AG10803 (cell line): ENCODE results near the gene ERGIC1.
"Not testable (repeated sequence)": the region's sequence is repeated elsewhere in the genome, so short reads cannot be mapped to it uniquely, and the experiment has no call there.

ENCODE experiments used
- DNase-seq: peaks from one replicate; pipeline ENCODE4 v3.0.0; 2010; ENCODE audit warnings: low read depth
- H3K4me3 ChIP-seq: 2 replicates; pipeline ENCODE4 v1.5.1; 2011; ENCODE audit warnings: mild to moderate bottlenecking, low read length, control low read depth
- TF ChIP-seq, protein P1 (sequence below): conservative IDR thresholded peaks from 2 replicates; pipeline ENCODE4 v1.5.1; 2011; ENCODE audit warnings: mild to moderate bottlenecking, low read length, control low read depth, inconsistent platforms

ERGIC1 gene

GRCh38 chr5:172833686-172834414 lies at the start of gene ERGIC1:
Gene ERGIC1, plus strand, starts transcription at chr5:172834251. Its CDS starts 163 bp downstream, at chr5:172834414.
- DNase-seq: peak; percentile 76
- H3K4me3 ChIP-seq: peak within 1 kb of the TSS; percentile 94
- TF ChIP-seq, protein P1, sequence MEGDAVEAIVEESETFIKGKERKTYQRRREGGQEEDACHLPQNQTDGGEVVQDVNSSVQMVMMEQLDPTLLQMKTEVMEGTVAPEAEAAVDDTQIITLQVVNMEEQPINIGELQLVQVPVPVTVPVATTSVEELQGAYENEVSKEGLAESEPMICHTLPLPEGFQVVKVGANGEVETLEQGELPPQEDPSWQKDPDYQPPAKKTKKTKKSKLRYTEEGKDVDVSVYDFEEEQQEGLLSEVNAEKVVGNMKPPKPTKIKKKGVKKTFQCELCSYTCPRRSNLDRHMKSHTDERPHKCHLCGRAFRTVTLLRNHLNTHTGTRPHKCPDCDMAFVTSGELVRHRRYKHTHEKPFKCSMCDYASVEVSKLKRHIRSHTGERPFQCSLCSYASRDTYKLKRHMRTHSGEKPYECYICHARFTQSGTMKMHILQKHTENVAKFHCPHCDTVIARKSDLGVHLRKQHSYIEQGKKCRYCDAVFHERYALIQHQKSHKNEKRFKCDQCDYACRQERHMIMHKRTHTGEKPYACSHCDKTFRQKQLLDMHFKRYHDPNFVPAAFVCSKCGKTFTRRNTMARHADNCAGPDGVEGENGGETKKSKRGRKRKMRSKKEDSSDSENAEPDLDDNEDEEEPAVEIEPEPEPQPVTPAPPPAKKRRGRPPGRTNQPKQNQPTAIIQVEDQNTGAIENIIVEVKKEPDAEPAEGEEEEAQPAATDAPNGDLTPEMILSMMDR: no peak

- H3K4me3 ChIP-seq: no peak overlapping the region
- DNase-seq: no peak
- TF ChIP-seq, protein P1: no peak
These were observed 48.5 kb upstream of the ERGIC1 start for GRCh38 chr5:172785429-172786088.

DNA sequence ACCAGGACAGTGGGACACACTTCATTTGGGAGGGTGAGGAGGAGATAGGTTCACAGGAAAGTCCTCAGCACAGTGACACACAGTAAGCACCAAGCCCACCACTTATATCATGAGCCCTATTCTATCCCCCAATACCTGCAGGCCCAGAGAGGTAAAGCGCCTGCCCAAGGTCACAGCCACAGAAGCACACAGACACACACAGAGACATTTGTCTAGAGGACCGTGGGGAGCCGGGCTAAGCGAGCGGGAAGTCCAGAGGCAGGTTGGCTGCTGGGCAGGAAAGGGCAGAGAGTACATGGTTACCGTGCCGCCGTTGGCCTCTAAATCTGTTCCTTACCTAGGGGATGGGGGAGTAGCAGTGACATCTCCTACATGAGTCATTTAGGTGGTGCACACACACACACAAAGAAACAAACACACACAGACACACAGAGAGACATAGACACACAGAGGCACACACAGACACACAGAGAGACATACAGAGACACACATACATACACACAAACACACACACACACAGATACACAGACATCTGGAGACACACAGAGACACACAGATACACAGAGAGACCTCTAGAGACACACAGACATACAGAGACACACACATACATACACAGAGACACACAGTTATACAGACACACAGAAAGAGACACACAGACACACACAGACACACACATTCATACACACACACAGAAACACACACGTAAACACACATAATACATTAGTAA lies 47.2 kb upstream of the ERGIC1 start:
- DNase-seq: no peak

GRCh38 chr5:172787538-172787937 lies 46.5 kb upstream of the ERGIC1 start:
- H3K4me3 ChIP-seq, DNase-seq: not testable (repeated sequence)

More for the DNA sequence above, 47.2 kb upstream of the ERGIC1 start:
- TF ChIP-seq, protein P1: no peak
- H3K4me3 ChIP-seq: no peak overlapping the region

GRCh38 chr5:172788771-172789686 lies 45.0 kb upstream of the ERGIC1 start:
- TF ChIP-seq, protein P1: no peak
- H3K4me3 ChIP-seq: no peak overlapping the region
- no peak for DNase-seq

DNA sequence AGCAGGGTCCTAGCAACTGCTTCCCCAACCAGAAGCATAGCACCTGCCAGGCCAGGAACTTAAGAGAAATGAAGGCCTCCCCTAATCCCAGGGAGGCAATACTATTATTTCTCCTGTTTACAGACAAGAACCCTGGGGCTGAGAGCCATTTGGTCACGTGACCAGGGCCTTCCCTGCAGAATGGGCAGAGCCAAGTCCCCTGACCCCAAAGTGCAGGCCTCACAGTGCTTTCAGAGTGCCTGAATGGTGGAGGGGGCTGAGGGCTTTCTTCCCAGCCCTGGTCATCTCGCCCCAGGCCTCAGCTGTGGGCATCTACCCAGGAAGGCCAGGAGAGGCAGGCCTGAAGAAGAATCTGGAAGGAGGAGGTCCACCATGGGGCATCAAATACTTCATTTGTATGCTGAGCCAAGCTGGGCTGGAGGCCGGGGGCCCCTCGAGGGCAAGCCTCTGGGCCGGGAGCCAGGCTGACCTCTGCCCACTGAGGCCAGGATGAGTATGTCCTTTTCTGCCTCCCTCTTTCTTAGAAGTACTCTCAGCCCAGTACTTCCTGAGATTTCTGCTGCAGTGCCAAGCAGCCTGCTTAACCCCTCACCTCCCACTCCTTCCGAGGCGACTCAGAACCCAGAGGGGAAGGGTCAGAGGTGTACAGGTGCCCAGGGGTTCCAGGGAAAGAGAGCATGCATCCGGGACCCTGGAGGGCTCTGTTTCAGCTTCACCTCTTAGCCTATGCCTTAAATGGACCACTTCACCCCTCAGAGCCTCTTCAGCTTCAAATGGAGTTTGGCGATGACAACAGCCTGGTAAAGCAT lies 44.2 kb upstream of the ERGIC1 start:
- DNase-seq: no peak
- TF ChIP-seq, protein P1: no peak

More for the DNA sequence above, 44.2 kb upstream of the ERGIC1 start:
- H3K4me3 ChIP-seq: no peak overlapping the region
